Motor neuron (in vitro differentiated cells): ENCODE results near the gene DTYMK. TPM values are rescaled to one million over a fixed set of nuclear protein-coding genes. Genes with fewer than 3 reads are reported as not detected.

Experiments used
- ATAC-seq, 8 experiments: fragments of 200-7000 bp; cut with Tn5 transposase; replicated peaks in 6 of 8; 2 replicates each; pipeline ENCODE4 v1.8.0; 2021; ENCODE audit warnings: mild to moderate bottlenecking in 8 of 8, moderate library complexity in 8 of 8
- H3K27ac ChIP-seq, 2 donors: fragments of 250-450 bp; sonication (Bioruptor Pico); 2 replicates each; pipeline ENCODE4 v1.9.0; 2021; ENCODE audit warnings: antibody characterized with exemption in 2 of 2, mild to moderate bottlenecking in 2 of 2, moderate library complexity in 1 of 2
- H3K4me1 ChIP-seq, 2 donors: fragments of 250-450 bp; sonication (Bioruptor Pico); replicated peaks in 1 of 2; 2 replicates each; pipeline ENCODE4 v1.6.1; 2021; ENCODE audit warnings: antibody characterized with exemption in 2 of 2, mild to moderate bottlenecking in 2 of 2, moderate library complexity in 1 of 2
- H3K4me3 ChIP-seq, 5 donors: fragments of 250-450 bp; sonication (Bioruptor Pico); 2 replicates each; pipeline ENCODE4 v1.9.0; 2021; ENCODE audit warnings: antibody characterized with exemption in 5 of 5, mild to moderate bottlenecking in 5 of 5, moderate library complexity in 4 of 5
- WGBS, 10 experiments: fragments of 450-650 bp; shearing (Covaris generic); methylation state at CpG; one replicate each; pipeline ENCODE4 v1.0.0; 2022; 5-methylcytosine and 5-hydroxymethylcytosine counted together
- in situ Hi-C, 9 experiments: fragments of 400-800 bp; cut with MboI; loops; one replicate each; pipeline ENCODE4 v1.15.0; 2021; ENCODE audit warnings: low sequenced_read_pairs in 9 of 9, low pct_unique_long_range_greater_than_20kb in 2 of 9; ENCODE audit not compliant: unreplicated experiment in 9 of 9
- total RNA-seq, 8 experiments: library from RNA; unstranded; fragments of 300-600 nt; gene quantifications; 2 replicates each; pipeline versions ENCODE4 v1.2.3 to v1.2.4, GENCODE V29; 2022

The DTYMK gene
- total RNA-seq, 8 experiments from 2014 or later, result 20.2 to 61.0 (median 30.0) TPM

- Histone ChIP-seq H3K27ac (no peak overlapping the region), H3K4me3 (no peak overlapping the region), H3K4me1 (no peaks in the 10 kb centered on the region)
- WGBS, 10 experiments, result 89 to 93% methylated on average over 5 of the region's 17 CpGs; no CpG with 5 or more reads in 8 of the 10 experiments
- in situ Hi-C loops, result no loop called here
- ATAC-seq, result peak in 2 of 8 experiments; percentile 4 to 7
Measured at GRCh38 chr2:241676665-241677064, 9.9 kb downstream of the DTYMK start.

- Histone ChIP-seq H3K4me1 (no peaks in the 10 kb centered on the region), H3K4me3 (no peak overlapping the region), H3K27ac (no peak overlapping the region)
- in situ Hi-C loops, result no loop called here
- WGBS, 10 experiments, result 56 to 100% (median 85%) methylated on average over 1 to 4 of the region's 17 CpGs; no CpG with 5 or more reads in 6 of the 10 experiments
- ATAC-seq, result peak in 6 of 8 experiments; percentile 14 to 27 (median 20)
Measured at GRCh38 chr2:241675885-241676284, 10.7 kb downstream of the DTYMK start.

- H3K4me1 ChIP-seq, result no peaks in the 10 kb centered on the region
- H3K27ac ChIP-seq, result no peak overlapping the region
- 75 to 96% (median 82%) methylated on average over 1 to 11 of the region's 21 CpGs; no CpG with 5 or more reads in 2 of the 10 experiments for WGBS, 10 experiments
- no peak overlapping the region for H3K4me3 ChIP-seq
- in situ Hi-C loops, result no loop called here
- peak in 2 of 8 experiments; percentile 16 to 29 for ATAC-seq
Measured at GRCh38 chr2:241673797-241674725, 12.6 kb downstream of the DTYMK start.

GRCh38 chr2:241673189-241673663 lies 13.4 kb downstream of the DTYMK start:
- in situ Hi-C loops, result no loop called here
- no peak overlapping the region for H3K27ac ChIP-seq
- H3K4me1 ChIP-seq, result no peaks in the 10 kb centered on the region
- no peak for ATAC-seq
- H3K4me3 ChIP-seq, result no peak overlapping the region
- 60 to 100% (median 80%) methylated on average over 1 to 11 of the region's 18 CpGs; no CpG with 5 or more reads in 5 of the 10 experiments for WGBS, 10 experiments

- no peak overlapping the region for H3K27ac ChIP-seq
- WGBS, 10 experiments, result 60 to 100% (median 97%) methylated on average over 1 to 14 of the region's 42 CpGs; no CpG with 5 or more reads in 1 of the 10 experiments
- H3K4me1 ChIP-seq, result no peaks in the 10 kb centered on the region
- no peak overlapping the region for H3K4me3 ChIP-seq
- ATAC-seq, result no peak
- in situ Hi-C loops, result no loop called here
Measured at GRCh38 chr2:241672243-241673188, 14.1 kb downstream of the DTYMK start.

- ATAC-seq, result no peak
- in situ Hi-C loops, result no loop called here
- Histone ChIP-seq H3K4me1 (peaks cover 6 to 8% of the 10 kb centered on the region in 2 donors), H3K27ac (no peak overlapping the region), H3K4me3 (no peak overlapping the region)
- WGBS, 10 experiments, result 96% methylated on average over 17 of the region's 31 CpGs; no CpG with 5 or more reads in 9 of the 10 experiments
Measured at GRCh38 chr2:241671457-241672240, 15.0 kb downstream of the DTYMK start.

- H3K4me3 ChIP-seq, result no peak overlapping the region
- H3K27ac ChIP-seq, result no peak overlapping the region
- in situ Hi-C loops, result no loop called here
- ATAC-seq, result no peak
- peaks cover 17 to 18% of the 10 kb centered on the region in 2 donors for H3K4me1 ChIP-seq
- WGBS, 10 experiments, result 87 to 100% (median 92%) methylated on average over 2 to 9 of the region's 31 CpGs; no CpG with 5 or more reads in 4 of the 10 experiments
Measured at GRCh38 chr2:241670333-241671110, 16.1 kb downstream of the DTYMK start.

GRCh38 chr2:241668839-241669238 lies 17.8 kb downstream of the DTYMK start:
- 40 to 100% (median 92%) methylated on average over 1 to 6 of the region's 12 CpGs; no CpG with 5 or more reads in 7 of the 10 experiments for WGBS, 10 experiments
- H3K4me3 ChIP-seq, result no peak overlapping the region
- ATAC-seq, result no peak
- no peak overlapping the region for H3K27ac ChIP-seq
- peaks cover 21 to 24% of the 10 kb centered on the region in 2 donors for H3K4me1 ChIP-seq
- in situ Hi-C loops, result no loop called here

GRCh38 chr2:241668354-241668753 lies 18.3 kb downstream of the DTYMK start:
- no peak overlapping the region for H3K27ac ChIP-seq
- ATAC-seq, result no peak
- peaks cover 21 to 24% of the 10 kb centered on the region in 2 donors for H3K4me1 ChIP-seq
- in situ Hi-C loops, result no loop called here
- 87 to 100% (median 98%) methylated on average over 3 to 8 of the region's 21 CpGs; no CpG with 5 or more reads in 6 of the 10 experiments for WGBS, 10 experiments
- H3K4me3 ChIP-seq, result no peak overlapping the region

- ATAC-seq, result peak in 5 of 8 experiments; percentile 88 to 92 (median 89)
- WGBS, 10 experiments, result 0 to 100% (median 63%) methylated on average over 2 to 11 of the region's 42 CpGs; no CpG with 5 or more reads in 2 of the 10 experiments
- H3K4me3 ChIP-seq, result no peak overlapping the region
- in situ Hi-C loops, result no loop called here
- H3K27ac ChIP-seq, result peak overlapping the region; percentile 94 to 96
- peaks cover 21 to 24% of the 10 kb centered on the region in 2 donors for H3K4me1 ChIP-seq
Measured at GRCh38 chr2:241666627-241667400, 19.8 kb downstream of the DTYMK start.
